NT2/D1 (cell line): ENCODE results near the gene HTR3D.

Experiments used
- DNase-seq: peaks from one replicate; pipeline ENCODE4 v3.0.0-alpha.2; 2011; ENCODE audit warnings: low read depth, low spot score
- H3K27me3 ChIP-seq: 2 replicates; pipeline ENCODE4 v1.6.0; 2011; ENCODE audit warnings: mild to moderate bottlenecking; ENCODE audit not compliant: insufficient read length, insufficient read depth
- H3K36me3 ChIP-seq: 2 replicates; pipeline ENCODE4 v1.6.1; 2011; ENCODE audit warnings: mild to moderate bottlenecking, low read length, mixed read lengths; ENCODE audit not compliant: insufficient read depth, insufficient read length
- H3K4me1 ChIP-seq: 2 replicates; pipeline ENCODE4 v1.5.1; 2011; ENCODE audit not compliant: insufficient read depth, insufficient read length
- H3K4me3 ChIP-seq: 2 replicates; pipeline ENCODE4 v1.5.1; 2011; ENCODE audit warnings: low read depth; ENCODE audit not compliant: insufficient read length
- H3K9ac ChIP-seq: 2 replicates; pipeline ENCODE4 v1.6.0; 2011; ENCODE audit warnings: low read depth; ENCODE audit not compliant: insufficient read length
- H3K9me3 ChIP-seq: 2 replicates; pipeline ENCODE4 v1.5.1; 2011; ENCODE audit warnings: mild to moderate bottlenecking, low read length; ENCODE audit not compliant: insufficient read depth
- SUZ12 ChIP-seq: IDR thresholded peaks from 2 replicates; pipeline ENCODE4 v1.6.1; 2011; ENCODE audit not compliant: insufficient read length, insufficient read depth; ENCODE audit errors: extremely low read depth
- YY1 ChIP-seq: IDR thresholded peaks from 2 replicates; pipeline ENCODE4 v1.6.1; 2011; ENCODE audit not compliant: insufficient read length, insufficient read depth
- ZNF274 ChIP-seq: IDR thresholded peaks from 2 replicates; pipeline ENCODE4 v1.6.1; 2011; ENCODE audit warnings: mild to moderate bottlenecking, low read depth, low read length

Gene HTR3D

GRCh38 chr3:184075901-184076300 is 44.4 kb downstream of the HTR3D start:
- Histone ChIP-seq H3K27me3 (no peaks in the 10 kb centered on the region), H3K36me3 (no peaks in the 10 kb centered on the region), H3K9ac (no peak overlapping the region), H3K9me3 (peaks cover 9% of the 10 kb centered on the region), H3K4me1 (no peaks in the 10 kb centered on the region), H3K4me3 (no peak overlapping the region)
- TF ChIP-seq YY1 (no peak), SUZ12 (no peak), ZNF274 (no peak)
- no peak for DNase-seq

DNA sequence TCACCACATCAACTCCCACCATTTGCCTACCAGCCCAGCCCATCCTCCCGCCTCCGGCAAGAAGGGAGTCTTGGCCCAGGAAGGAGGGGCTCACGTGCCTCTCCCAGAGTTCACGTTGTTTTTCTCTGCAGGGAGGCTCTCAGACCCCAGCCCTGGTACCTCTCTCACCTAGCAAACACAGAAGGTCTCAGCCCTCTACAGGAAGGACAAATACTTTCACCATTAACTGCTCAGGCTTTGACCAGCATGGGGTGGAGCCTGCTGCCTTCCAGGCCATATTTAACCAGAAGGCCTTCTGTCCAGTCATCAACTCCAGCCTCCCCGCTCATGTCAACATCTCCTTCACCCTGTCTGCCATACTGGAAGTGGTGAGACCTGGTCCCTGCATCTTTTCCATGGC is 46.3 kb downstream of the HTR3D start:
- H3K4me3 ChIP-seq, result no peak overlapping the region
- H3K27me3 ChIP-seq, result no peaks in the 10 kb centered on the region
- TF ChIP-seq YY1 (no peak), ZNF274 (no peak), SUZ12 (no peak)
- no peaks in the 10 kb centered on the region for H3K4me1 ChIP-seq
- DNase-seq, result peak; percentile 22
- H3K9me3 ChIP-seq, result no peaks in the 10 kb centered on the region
- H3K9ac ChIP-seq, result no peak overlapping the region
- H3K36me3 ChIP-seq, result no peaks in the 10 kb centered on the region

DNA sequence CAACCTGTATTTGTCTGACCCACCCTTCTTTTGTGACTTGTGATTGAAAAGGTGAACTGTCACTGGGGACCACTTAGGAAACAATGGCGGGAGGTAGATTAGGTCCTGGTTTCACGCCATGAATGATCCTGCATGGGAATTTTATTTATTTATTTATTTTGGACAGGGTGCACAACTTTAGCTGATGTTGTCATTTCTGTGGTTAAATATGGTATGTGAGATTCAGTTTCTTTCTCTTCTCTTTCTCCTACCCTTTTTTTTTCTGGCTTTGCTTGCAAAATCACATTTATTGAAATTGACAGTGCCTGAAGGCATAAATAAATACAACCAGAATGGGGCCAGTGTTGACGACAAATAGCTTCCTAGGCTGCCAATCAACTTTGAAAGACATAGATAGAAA is 47.3 kb downstream of the HTR3D start:
- DNase-seq, result no peak
- Histone ChIP-seq H3K36me3 (no peaks in the 10 kb centered on the region), H3K4me3 (no peak overlapping the region), H3K27me3 (no peaks in the 10 kb centered on the region), H3K9me3 (no peaks in the 10 kb centered on the region), H3K9ac (no peak overlapping the region), H3K4me1 (no peaks in the 10 kb centered on the region)
- TF ChIP-seq SUZ12 (no peak), YY1 (no peak), ZNF274 (no peak)

GRCh38 chr3:184081116-184081830 is 49.7 kb downstream of the HTR3D start:
- no peaks in the 10 kb centered on the region for H3K36me3 ChIP-seq
- no peak overlapping the region for H3K9ac ChIP-seq
- TF ChIP-seq YY1 (no peak), ZNF274 (no peak), SUZ12 (no peak)
- H3K4me3 ChIP-seq, result no peak overlapping the region
- peaks cover 17% of the 10 kb centered on the region for H3K9me3 ChIP-seq
- DNase-seq, result no peak
- no peaks in the 10 kb centered on the region for H3K4me1 ChIP-seq
- no peaks in the 10 kb centered on the region for H3K27me3 ChIP-seq

GRCh38 chr3:184082034-184082433 is 50.5 kb downstream of the HTR3D start:
- no peaks in the 10 kb centered on the region for H3K4me1 ChIP-seq
- no peak overlapping the region for H3K4me3 ChIP-seq
- no peak for TF ChIP-seq YY1
- no peak for TF ChIP-seq ZNF274
- no peak for TF ChIP-seq SUZ12
- H3K9me3 ChIP-seq, result peaks cover 17% of the 10 kb centered on the region
- no peaks in the 10 kb centered on the region for H3K36me3 ChIP-seq
- H3K9ac ChIP-seq, result no peak overlapping the region
- no peak for DNase-seq
- no peaks in the 10 kb centered on the region for H3K27me3 ChIP-seq

- TF ChIP-seq SUZ12 (no peak), ZNF274 (no peak), YY1 (no peak)
- H3K4me3 ChIP-seq, result no peak overlapping the region
- no peaks in the 10 kb centered on the region for H3K36me3 ChIP-seq
- no peaks in the 10 kb centered on the region for H3K27me3 ChIP-seq
- no peak for DNase-seq
- H3K4me1 ChIP-seq, result no peaks in the 10 kb centered on the region
- no peak overlapping the region for H3K9ac ChIP-seq
- H3K9me3 ChIP-seq, result peaks cover 17% of the 10 kb centered on the region
Observed at GRCh38 chr3:184082465-184082864, 50.9 kb downstream of the HTR3D start.

DNA sequence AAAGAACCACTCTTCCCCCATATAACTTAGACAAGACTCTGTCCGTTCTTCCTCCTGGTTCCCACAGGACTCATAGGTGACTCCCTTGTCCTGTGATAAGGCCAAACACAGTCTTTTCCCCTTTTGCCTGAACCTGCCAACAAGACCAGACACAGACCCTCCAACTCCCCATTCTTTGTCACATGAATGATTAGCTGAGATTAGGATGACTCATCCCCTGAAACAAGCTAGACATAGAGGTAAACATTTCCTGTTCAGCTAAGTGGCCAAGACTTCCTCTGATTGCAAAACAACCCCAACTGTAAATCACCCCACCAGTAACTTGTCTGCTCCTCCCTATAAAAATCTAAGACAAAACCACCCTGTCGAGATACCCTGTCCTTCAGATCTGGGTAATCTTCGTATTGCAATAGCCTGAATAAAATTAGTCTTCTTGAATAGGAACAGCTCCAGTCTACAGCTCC is 53.9 kb downstream of the HTR3D start:
- H3K36me3 ChIP-seq, result no peaks in the 10 kb centered on the region
- no peaks in the 10 kb centered on the region for H3K27me3 ChIP-seq
- no peak for DNase-seq
- no peaks in the 10 kb centered on the region for H3K4me1 ChIP-seq
- no peak overlapping the region for H3K9ac ChIP-seq
- TF ChIP-seq YY1 (no peak), SUZ12 (no peak), ZNF274 (no peak)
- no peak overlapping the region for H3K4me3 ChIP-seq
- H3K9me3 ChIP-seq, result peaks cover 17% of the 10 kb centered on the region
